ENCODE measurements around the gene NMNAT3.

NMNAT3 gene

DNA sequence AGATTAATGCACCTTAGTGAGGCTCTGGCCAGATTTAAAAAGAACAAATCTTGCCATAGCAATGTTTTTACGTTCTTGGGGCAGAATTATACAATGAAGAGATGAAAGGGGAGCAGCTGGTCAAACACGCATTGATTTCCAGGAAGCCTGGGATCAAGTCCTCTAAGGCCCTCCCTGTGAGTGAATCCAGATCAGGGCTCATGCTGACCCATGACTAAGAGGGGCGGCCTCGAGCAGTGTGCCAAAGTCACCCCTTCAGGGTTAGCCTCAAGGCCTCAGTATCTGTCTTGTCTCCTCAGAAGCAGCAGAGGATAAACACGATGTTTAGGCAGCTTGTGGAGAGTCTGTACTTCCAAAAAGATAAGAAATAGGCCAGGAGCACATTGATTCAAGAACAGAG is 129.0 kb downstream of the NMNAT3 start:
- no peak overlapping the region for H3K4me3 ChIP-seq (ENCODE audit: low read depth, low read length)

DNA sequence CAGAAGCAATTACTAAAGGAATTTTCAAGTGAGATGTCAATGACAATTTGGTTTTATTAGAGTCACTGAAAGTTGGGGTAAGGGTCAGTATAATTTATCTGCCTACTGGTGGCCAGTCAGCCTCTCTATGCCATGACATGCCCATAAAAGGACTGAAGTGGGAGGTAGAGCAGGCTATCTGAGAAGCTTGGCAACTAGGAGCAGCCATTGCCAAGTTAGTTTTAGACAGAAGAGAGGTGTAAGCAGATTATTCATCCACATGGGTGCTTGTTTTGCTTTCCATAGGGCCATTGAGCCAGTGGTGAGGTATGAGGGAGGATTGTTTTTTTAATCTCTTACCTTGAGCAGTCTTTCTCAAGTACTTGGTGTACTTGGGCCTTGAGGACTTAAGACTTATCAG is 130.1 kb downstream of the NMNAT3 start:
- no peak overlapping the region for H3K4me3 ChIP-seq (ENCODE audit: low read depth, low read length)

DNA sequence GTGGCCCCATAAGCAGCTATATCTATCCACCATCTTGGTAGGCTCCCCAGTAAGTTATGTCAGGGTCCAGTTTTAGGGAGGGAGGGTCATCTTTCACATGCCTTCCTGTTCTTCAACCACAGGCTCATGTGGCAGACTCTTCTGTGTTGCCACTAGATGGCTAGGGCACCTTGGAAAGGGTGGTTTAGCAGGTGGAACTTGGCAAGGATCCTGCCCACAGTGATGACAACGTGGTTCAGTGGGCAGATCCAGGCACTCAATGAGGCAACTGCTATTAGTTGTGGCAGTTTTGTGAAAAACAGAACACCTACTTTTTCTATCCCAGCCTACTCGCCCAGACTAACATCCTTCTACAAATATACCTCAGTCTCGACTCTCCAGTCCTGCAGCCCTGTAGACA is 131.0 kb downstream of the NMNAT3 start:
- H3K4me3 ChIP-seq (ENCODE audit: low read depth, low read length): no peak overlapping the region

DNA sequence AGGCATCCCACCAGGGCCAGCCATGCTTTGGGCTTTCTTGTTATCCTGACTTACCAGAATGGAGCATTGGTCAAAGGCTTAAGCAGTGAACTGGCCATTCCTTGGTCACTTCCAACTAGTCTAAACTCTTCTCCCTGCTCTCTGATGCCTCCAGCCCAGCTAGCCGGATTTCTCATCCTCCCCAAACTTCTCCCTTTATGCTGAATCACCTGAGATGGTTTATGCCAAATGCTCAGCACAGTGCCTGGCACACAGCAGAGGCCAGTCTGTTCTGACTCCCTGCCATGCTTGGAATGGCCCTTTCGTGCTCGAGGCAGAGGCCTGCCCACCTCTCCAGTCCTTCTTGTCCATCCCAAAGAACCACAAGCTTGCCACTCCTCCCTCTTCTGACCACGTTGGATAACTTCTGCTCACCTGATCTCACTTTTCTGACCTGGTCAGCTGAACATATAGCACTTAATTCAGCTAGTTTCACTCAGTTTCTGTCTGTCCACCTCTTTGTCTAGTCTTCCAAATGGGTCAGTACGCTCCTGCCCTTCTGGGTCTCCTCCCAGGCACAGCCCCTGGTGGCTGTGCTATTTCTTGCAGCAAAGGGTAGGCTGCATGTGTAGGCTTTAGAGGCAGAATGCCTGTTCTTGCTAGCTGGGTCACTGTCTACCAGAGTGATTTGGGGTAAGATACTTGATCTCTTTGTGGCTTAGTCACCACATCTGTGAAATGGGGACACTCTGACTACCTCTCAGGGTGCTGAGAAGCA is 136.1 kb downstream of the NMNAT3 start:
- no peak overlapping the region for H3K4me3 ChIP-seq (ENCODE audit: low read depth, low read length)

DNA sequence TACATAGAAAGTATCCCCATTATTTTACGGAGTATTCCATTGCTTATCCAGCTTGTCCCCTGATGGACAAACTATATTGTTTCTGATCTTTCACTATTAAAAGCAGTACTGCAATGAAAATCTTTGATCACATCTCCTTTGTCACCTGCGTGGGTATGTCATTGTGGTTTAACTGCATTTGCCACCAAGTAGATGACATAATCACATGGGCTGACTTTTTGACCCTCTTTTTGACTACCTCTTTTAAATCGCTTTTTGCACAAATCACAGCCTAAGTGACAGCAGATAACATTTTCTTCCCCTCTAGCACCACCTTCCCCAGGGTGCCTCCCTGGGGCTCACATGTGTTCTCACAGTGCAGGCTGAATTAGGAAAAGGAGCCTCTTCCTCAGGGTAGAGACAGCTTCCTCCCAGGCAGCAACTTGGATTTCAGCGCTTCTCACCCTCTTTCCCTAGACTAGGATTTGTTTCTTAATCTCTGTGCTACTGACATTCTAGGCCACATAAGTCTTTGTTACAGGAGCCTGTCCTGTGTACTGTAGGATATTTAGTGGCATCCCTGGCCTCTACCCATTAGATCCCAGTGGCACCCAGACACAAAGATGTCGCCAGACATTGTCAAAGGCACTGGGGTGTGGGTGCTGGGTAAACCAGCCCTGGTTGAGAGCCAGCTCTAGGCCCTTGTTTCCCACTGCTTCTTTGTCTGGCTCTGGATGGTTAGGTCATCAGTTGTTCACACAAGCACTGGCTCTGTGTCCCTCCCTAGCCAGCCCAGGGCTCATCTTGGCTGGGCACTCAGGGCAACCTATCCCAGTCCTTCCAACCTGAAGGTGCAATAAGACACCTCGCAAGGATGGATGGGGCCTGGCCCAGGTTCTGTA is 136.9 kb downstream of the NMNAT3 start:
- no peak overlapping the region for H3K4me3 ChIP-seq (ENCODE audit: low read depth, low read length)

DNA sequence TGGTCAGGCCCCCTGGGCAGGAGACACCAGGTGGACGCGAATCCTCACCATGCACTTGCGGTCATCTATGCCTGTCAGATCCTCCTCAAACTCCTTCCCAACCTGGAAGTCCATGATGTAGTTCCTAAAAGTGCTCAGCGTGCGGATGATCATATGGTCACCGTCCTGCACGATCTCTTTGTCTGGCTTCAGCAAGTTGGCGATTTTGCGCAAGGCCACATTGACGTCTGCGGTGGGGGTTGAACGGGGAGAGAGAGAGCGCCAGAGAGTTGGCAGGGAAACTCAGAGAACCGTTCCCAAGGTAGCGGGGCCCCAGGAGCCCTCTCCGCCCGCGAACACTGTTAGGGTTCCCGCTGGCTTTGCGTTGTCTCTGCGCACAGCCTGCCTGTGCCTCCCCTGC is 139.0 kb downstream of the NMNAT3 start:
- H3K4me3 ChIP-seq (ENCODE audit: low read depth, low read length): peak overlapping the region; percentile 57

DNA sequence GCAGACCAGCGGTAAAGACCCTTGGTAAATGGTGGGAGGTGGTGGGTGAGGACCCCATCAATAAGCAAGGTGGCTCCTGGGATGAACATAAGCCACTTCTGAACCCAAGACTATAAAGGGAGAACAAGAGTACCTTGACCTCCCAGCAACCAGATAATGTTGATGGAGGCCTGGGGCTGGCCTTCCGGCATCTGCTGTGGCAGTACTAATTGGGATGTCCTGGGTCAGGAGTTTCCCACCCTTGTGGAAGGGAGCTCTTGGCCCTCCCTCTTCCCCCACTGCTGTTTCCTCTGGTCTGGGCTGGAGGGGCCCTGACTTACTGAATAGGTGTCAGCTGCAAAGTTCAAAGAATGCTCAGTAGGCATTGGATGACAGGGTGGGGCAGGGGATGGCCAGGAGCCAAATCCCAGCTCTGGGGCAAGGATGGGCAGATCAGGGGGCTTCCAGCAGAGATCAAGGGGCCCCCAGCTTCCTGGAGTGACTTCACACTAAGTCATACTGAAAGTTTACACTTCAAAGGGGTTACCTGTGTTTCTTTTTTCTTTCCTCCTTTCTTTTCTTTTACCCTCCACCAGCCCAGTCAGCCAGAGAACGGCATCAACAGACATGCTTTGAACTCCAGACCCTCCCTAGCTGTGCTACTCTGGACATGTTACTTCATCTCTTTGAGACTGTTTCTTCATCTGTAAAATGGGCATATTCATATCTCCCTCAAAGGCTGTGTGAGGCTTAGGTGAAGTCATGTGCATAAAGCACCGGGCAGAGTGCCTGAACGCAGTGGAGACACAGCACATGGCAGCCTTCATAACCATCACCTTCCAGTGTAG is 139.8 kb downstream of the NMNAT3 start:
- H3K4me3 ChIP-seq (ENCODE audit: low read depth, low read length): no peak overlapping the region

DNA sequence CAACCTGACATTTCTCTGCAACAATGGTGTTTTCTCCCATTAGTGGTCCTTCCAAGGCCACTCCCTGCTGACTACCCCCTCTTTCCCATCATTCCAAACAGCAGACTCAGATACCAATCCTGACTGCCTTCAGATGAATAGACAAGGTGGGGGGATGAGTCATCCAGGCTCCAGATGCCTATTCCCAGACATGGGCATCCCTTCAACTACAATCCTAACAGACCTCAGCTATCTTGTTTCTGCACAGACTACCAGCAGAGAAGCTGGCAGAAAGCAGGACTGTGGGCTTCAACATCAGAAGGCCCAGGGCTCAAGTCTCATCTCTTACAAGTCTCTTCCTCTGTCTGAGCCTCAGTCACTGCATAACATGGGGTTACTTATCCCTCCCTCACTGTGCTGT is 140.4 kb downstream of the NMNAT3 start:
- no peak overlapping the region for H3K4me3 ChIP-seq (ENCODE audit: low read depth, low read length)

DNA sequence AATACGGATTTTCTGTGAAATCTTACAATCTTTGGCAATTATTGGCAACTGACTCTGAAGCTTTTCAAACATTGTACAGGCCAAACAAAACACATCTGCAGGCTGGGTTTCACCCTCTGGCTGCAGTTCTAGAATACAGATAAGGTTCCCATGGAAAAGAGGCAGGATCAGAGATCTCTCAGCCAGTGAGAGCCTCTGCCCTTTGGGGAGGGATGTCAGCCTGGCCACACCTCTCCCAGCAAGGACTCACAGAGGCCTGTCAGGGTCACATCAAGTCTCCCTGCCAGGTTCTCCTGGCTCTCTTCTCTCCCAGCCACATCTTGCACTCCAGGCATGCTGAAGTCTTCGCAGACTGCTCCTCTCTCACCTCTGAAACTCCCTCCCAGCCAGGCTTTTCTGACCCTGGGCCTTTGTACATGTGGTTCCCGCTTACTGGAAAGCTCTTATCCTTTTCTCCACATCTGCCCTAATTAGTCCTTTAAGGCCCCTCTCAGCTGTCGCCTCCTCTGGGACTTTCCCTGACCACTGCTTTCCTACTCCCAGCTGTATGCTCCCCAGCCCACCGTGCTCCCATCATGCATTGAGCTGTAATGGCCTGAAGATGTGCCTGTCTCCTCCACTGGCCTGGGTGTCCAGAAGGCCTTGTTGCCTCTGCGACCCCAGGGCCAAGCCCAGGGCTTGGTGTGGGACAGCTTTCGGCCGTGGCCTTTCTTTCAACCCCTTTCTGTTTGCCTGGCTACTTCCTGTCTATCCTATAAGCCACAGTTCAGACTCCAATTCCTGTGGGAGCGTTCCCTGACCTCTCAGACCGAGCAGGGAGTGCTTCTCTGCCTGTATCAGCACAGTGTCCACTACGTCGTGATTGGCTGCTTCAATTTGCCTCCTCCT is 142.5 kb downstream of the NMNAT3 start:
- no peak overlapping the region for H3K4me3 ChIP-seq (ENCODE audit: low read depth, low read length)

DNA sequence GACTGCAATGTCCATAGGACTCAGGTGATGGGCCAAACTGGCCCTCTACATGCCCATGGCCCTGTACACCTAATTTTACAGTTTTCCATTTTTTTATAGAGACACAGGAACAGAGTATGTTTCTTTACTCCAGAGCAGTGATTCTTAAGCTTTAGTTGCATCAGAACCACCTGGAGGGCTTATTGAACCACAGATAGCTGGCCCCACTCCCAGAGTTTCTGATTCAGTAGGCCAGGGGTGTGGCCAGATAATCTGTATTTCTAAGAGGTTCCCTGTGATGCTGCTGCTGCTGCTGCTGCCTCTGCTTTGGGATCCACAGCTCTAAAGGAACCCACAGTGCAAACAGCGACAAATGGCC is 143.3 kb downstream of the NMNAT3 start:
- no peak overlapping the region for H3K4me3 ChIP-seq (ENCODE audit: low read depth, low read length)

DNA sequence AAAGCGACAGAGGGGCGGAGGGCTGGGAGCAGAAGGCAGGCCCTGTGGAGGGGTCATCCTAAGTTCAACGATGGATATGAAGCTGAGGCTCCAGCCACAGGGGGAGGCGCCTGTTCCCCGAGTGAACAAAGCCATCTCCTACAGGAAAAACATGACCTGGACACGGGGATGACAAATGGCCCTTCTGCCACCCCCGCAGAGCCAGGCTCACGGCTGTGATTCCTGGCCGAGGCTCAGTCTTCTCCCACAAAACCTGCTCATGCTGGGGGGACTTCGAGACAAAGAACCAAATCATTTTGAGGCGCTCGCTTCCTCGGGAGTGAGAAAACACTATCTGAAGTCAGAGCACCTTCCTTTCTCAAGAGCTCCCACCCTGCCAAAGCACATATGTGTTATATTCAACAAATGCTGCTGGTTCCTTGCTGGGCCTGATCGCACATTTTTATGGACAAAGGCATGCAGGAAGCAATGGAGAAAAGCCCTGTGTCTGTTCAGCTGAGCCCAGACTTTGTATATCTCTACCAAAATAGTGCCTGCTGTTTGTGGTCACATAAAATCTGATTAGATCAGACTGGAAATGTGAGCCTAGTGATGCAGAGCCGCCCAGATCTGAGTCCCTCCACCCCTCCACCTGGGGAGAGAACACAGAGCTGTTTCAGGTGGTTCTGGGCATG is 143.9 kb downstream of the NMNAT3 start:
- no peak overlapping the region for H3K4me3 ChIP-seq (ENCODE audit: low read depth, low read length)

DNA sequence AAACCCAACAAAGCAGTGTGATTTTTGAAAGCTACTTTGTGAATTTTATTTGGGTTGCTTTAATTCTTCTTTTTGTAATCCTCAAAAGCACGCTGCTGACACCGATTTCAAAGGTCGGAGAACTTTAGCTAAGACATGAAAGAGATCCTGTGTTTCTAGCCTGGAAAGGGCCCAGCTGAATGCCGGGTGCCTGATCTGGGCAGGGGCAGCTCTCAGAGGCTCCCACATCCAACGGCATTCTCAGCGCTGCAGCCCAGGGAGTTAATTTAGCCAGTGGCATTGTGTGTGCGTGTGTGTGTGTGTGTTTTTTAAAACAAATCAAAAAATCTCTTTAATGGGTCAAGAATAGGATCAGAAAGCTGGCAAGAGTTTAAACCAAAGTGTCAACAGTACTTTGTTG is 144.8 kb downstream of the NMNAT3 start:
- no peak overlapping the region for H3K4me3 ChIP-seq (ENCODE audit: low read depth, low read length)

DNA sequence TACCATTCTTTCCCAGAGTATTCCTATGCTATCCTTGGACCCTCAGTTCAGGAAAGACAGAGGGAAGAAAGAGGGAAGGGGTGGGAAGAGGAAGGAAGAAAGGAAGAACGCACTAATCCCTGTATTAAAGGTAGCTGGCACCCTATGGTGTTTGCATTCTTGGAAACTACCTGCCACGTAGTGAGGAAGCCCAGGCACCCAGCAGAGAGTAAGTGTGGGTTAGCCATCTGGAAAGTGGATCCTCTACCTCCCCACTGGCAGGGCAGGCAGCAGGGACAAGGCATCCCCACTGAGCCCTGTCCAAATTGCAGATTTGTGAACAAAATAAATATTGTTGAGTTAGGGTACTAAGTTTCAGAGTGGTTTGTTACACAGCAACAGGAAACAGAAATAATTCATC is 147.1 kb downstream of the NMNAT3 start:
- no peak overlapping the region for H3K4me3 ChIP-seq (ENCODE audit: low read depth, low read length)

DNA sequence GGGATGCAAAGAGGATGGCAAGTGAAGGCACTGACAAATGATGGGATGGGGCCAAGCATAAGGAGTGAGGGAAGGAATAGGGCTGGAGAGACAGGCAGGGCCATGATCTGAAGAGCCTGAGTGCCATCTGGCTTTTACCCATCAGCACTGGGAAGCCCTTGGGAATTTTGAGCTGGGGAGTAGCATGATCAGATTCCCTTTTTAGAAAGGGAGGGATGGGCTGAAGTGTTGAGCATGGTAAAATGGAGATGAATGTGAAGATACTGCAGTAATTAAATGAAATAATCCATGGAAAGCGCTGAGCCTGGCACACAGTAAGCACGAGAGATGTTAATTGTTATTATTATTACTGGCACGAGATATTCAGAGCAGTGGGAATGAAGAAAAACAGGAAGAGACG is 148.1 kb downstream of the NMNAT3 start:
- H3K4me3 ChIP-seq (ENCODE audit: low read depth, low read length): no peak overlapping the region

DNA sequence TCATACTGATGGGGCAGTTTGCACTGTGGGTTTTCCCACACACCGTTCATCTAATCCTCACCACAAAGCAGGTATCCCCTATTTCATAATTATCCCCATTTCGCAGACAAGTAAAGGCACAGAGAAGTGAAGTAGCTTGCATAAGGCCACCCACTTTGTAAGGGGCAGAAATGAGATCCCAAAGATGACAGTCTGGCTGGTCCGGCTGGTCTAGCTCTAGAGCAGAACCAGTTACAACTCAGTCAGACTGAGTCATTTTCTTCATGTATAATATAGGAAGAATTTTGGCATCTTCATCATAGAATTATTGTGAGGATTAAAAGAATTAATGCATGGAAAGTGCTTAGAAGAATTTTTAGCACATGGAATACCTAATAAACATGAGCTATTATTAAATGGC is 148.8 kb downstream of the NMNAT3 start:
- no peak overlapping the region for H3K4me3 ChIP-seq (ENCODE audit: low read depth, low read length)

DNA sequence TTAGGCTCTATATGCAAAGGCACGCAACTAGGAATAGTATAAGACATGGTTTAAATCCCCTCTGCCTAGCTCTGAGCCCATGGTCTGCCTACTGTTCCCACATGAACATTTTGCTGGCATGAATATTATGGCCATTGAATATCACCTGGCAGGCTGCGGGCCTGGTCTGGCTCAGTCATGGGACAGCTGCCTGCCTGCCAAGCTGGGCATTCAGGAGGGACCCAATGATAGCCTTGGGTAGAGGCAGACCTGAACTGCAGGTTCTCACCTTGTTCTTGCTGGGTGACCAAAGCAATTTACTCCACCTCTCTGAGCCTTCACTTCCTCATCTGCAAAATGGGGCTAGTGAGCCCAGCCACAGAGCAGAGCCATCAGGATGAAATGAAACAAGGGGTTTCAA is 149.5 kb downstream of the NMNAT3 start:
- no peak overlapping the region for H3K4me3 ChIP-seq (ENCODE audit: low read depth, low read length)

DNA sequence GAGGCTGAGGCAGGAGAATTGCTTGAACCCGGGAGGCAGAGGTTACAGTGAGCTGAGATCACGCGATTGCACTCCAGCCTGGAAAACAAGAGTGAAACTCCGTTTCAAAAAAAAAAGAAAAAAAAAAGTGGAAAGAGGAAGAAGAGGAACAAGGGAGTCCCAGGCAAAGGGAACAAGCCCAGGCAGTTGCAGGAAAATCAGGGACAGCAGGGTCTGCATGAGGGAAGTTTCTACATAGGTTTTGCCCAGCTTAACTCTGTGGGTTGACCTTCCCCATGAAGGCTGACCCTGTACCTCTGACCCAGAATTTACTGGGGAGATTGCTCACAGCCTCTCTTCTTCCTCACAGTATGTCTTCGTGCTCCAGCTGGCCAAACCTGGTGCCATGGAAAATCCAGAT is 150.5 kb downstream of the NMNAT3 start:
- H3K4me3 ChIP-seq (ENCODE audit: low read depth, low read length): no peak overlapping the region

DNA sequence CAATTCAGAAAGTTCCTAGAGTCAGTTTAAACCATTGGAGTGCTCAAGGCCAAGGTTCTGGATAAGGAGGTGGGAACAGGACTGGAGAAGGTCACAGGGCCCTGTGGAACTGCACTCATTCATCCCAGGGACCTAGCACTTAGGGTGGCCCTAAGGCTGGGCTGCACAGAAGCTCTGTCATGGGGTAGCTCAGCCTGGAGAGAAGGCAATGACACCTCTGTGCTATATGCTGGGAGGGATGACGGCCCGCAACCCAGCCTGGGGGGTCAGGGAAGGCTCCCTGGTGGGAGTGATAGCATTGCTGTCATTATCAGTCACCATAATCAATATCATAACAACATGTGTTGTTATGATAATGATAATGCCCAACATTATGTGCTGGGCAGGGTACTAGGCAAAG is 151.6 kb downstream of the NMNAT3 start:
- H3K4me3 ChIP-seq (ENCODE audit: low read depth, low read length): no peak overlapping the region

DNA sequence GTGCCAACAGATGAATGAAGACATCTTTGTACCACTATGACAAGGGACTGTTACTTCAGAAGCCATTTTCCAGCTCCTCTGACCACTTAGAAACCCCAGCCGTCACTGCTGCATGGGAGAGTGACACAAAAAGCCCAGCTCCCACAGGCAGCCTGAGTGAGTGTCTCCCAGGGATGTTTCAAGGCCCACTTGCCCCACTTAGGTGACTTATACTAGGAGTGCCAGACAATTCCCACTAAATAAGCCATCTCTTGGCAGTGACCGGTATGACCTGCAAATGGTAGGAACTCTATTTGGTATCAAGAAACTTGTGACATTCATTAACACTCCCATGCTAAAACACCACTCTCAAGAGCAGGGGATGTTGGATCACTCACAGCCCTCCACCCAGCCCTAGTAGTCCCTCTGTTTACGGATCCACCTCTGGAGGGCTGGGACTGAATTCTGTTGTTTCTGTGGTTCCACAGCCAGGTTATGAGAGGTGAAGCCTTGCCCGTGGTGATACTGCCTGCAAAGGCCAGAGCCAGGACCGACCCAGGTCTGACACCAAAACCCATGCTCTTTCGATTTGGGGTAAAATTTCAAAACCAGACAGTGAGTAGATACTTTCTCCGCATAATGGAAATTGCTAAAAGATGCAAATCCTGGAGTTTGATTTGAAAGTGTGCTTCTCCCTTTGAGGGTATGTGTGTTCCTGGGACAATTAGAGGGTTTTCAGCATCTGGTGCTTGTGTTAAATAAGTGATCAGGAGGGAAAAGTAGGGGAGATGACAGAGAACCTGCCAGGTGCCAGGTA is 152.7 kb downstream of the NMNAT3 start:
- no peak overlapping the region for H3K4me3 ChIP-seq (ENCODE audit: low read depth, low read length)

Data from iPS-11a (cell line).